ENCODE data around the gene SORT1. TPM values are rescaled to one million over a fixed set of nuclear protein-coding genes. Genes with fewer than 3 reads are reported as not detected.
A peak's percentile ranks its signal among the peaks of the same experiment; 100 is the strongest.

Gene SORT1
- total and polyA plus RNA-seq, 2 of the 13 experiments (the other 11 are each of a cell fraction or from before 2014, with no cell fraction given): 32.4 to 93.0 TPM

DNA sequence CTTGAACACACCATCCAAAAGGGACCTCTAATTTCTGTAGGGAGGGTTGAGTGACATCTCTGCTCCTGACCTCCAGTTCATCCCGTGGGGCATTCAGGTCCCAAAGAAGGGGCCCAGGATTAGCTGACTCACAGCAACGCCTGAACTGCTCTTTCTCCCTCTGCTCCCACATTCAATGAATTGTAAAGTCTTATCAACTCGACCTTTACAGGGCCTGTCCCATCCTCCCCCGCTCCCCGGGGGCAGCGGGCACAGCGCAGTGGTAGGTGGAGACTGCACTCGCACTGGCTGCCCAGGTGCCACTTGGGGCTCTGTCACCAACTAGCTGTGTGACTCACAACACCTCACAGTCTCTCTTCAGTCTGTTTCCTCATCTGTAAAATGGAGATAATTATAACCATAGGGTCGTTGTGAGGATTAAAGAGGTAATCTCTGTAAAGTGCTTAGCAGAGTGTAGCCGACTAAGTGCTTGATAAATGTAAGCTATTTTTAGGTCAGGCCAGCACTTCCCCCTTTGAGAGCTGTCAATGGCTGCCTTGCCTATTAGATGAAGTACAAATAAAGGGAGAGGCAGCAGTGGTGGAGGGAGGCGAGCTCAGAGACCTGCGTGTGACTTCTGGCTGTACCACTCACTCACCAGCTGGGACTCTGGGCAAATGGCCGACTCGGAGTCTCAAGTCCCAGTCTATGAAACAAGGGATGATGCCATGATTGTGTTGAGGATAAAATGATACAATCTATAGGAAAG, 90.3 kb downstream of the SORT1 start:
- ATAC-seq: peak; percentile 28
- intact Hi-C loops (cut with micrococcal nuclease; ENCODE audit: unreplicated experiment) (no loop called here), in situ Hi-C loops (cut with HindIII; ENCODE audit: extremely low pct_ligation_motif_present, low pct_unique_long_range_greater_than_20kb) (no loop called here)
- Histone ChIP-seq H3K9me3 (ENCODE audit: low read length) (no peaks in the 10 kb centered on the region), H3K27ac (ENCODE audit: extremely low read length, insufficient read depth, low read length) (peak overlapping the region; percentile 24), H3K36me3 (replicated peaks in 1 of 2; ENCODE audit: control insufficient read depth in 1 of 2, insufficient read depth in 2 of 2, low read length in 2 of 2) (peaks cover 0 to 5% of the 10 kb centered on the region in 2 experiments; a peak in 1 of 5 replicates), H3K4me3 (replicated peaks in 1 of 3; ENCODE audit: insufficient read depth in 1 of 3, low read depth in 2 of 3, low read length in 3 of 3) (peak overlapping the region in 2 of 3 experiments; percentile 36 to 62; a peak in 3 of 6 replicates), H4K20me1 (ENCODE audit: insufficient read depth, low read length) (no peaks in the 10 kb centered on the region), H2AFZ (ENCODE audit: low read length) (no peak overlapping the region), H3K9ac (ENCODE audit: insufficient read depth, low read depth, low read length) (peak overlapping the region; percentile 49; the same call in 1 of the 2 replicates), H3K4me2 (ENCODE audit: low read depth, low read length) (peak overlapping the region; percentile 68), H3K27me3 (ENCODE audit: control insufficient read depth in 1 of 2, insufficient read depth in 2 of 2, low read length in 2 of 2) (no peaks in the 10 kb centered on the region), H3K79me2 (ENCODE audit: insufficient read depth, low read length) (no peaks in the 10 kb centered on the region), H3K4me1 (ENCODE audit: insufficient read depth, low read length) (peaks cover 87% of the 10 kb centered on the region)
- FAIRE-seq: no peak
- no TSS peak for BruUV-seq (replicated peaks)
- WGBS (ENCODE audit: low lambda C conversion rate): 52% methylated on average over 14 of the region's 14 CpGs
- peak; percentile 34 for DNase-seq (ENCODE audit: low spot score)
- ChIA-PET CTCF (ENCODE audit: low intra/inter-chr PET ratio, low total read pairs) (no interaction called here), POLR2A (interaction anchor here (0.9 to 2.9 kb wide), 7 partner anchors 8 to 91 kb away, joined by 3 to 21 read pairs (median 5); partner anchors contain the start of genes PSRC1 and SORT1)
- peak; percentile 6; the same call in 1 of the 2 replicates for TF ChIP-seq SAP130 (CRISPR knock-in tag; IDR thresholded peaks at IDR 0.05; ENCODE audit: low read depth)
- TF ChIP-seq, protein P1, sequence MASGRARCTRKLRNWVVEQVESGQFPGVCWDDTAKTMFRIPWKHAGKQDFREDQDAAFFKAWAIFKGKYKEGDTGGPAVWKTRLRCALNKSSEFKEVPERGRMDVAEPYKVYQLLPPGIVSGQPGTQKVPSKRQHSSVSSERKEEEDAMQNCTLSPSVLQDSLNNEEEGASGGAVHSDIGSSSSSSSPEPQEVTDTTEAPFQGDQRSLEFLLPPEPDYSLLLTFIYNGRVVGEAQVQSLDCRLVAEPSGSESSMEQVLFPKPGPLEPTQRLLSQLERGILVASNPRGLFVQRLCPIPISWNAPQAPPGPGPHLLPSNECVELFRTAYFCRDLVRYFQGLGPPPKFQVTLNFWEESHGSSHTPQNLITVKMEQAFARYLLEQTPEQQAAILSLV (CRISPR knock-in tag; IDR thresholded peaks at IDR 0.05; ENCODE audit: borderline replicate concordance): 0 out of 2 replicates have a peak, but pooled peaks have one; percentile 39
- 0 out of 2 replicates have a peak, but pooled peaks have one; percentile 17 for TF ChIP-seq NR2F6 (IDR thresholded peaks at IDR 0.05)
- TF ChIP-seq NR2F6 (CRISPR knock-in tag; IDR thresholded peaks at IDR 0.05): no peak
- no peak for TF ChIP-seq ZNF451 (CRISPR knock-in tag; IDR thresholded peaks at IDR 0.05)
- no peak for TF ChIP-seq ZNF496 (CRISPR knock-in tag; IDR thresholded peaks at IDR 0.05; ENCODE audit: insufficient replicate concordance)
- peak; percentile 85 for TF ChIP-seq HNRNPL (IDR thresholded peaks at IDR 0.05; ENCODE audit: low read depth, low read length)
- 0 out of 2 replicates have a peak, but pooled peaks have one; percentile 1 for TF ChIP-seq SP5 (CRISPR knock-in tag; IDR thresholded peaks at IDR 0.05; ENCODE audit: borderline replicate concordance, low read depth)
- TF ChIP-seq SOX6 (IDR thresholded peaks at IDR 0.05): no peak
- 0 out of 2 replicates have a peak, but pooled peaks have one; percentile 7 for TF ChIP-seq SOX6 (CRISPR knock-in tag; IDR thresholded peaks at IDR 0.05)
- peak; percentile 3; the same call in 1 of the 2 replicates for TF ChIP-seq MYC (CRISPR knock-in tag; IDR thresholded peaks at IDR 0.05; ENCODE audit: borderline replicate concordance)
- TF ChIP-seq, protein P2, sequence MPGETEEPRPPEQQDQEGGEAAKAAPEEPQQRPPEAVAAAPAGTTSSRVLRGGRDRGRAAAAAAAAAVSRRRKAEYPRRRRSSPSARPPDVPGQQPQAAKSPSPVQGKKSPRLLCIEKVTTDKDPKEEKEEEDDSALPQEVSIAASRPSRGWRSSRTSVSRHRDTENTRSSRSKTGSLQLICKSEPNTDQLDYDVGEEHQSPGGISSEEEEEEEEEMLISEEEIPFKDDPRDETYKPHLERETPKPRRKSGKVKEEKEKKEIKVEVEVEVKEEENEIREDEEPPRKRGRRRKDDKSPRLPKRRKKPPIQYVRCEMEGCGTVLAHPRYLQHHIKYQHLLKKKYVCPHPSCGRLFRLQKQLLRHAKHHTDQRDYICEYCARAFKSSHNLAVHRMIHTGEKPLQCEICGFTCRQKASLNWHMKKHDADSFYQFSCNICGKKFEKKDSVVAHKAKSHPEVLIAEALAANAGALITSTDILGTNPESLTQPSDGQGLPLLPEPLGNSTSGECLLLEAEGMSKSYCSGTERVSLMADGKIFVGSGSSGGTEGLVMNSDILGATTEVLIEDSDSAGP (CRISPR knock-in tag; IDR thresholded peaks at IDR 0.05; ENCODE audit: borderline replicate concordance): peak; percentile 33; the same call in 1 of the 2 replicates
- TF ChIP-seq HMG20A (CRISPR knock-in tag; IDR thresholded peaks at IDR 0.05; ENCODE audit: borderline replicate concordance): 0 out of 2 replicates have a peak, but pooled peaks have one; percentile 4
- TF ChIP-seq FOXM1 (CRISPR knock-in tag; IDR thresholded peaks at IDR 0.05): no peak
- peak; percentile 17 for TF ChIP-seq HNRNPLL (IDR thresholded peaks at IDR 0.05; ENCODE audit: low read depth, low read length, poor library complexity, severe bottlenecking)
- peak; percentile 30; the same call in 1 of the 2 replicates for TF ChIP-seq ZFX (CRISPR knock-in tag; IDR thresholded peaks at IDR 0.05; ENCODE audit: low read depth)
- TF ChIP-seq, protein P3, sequence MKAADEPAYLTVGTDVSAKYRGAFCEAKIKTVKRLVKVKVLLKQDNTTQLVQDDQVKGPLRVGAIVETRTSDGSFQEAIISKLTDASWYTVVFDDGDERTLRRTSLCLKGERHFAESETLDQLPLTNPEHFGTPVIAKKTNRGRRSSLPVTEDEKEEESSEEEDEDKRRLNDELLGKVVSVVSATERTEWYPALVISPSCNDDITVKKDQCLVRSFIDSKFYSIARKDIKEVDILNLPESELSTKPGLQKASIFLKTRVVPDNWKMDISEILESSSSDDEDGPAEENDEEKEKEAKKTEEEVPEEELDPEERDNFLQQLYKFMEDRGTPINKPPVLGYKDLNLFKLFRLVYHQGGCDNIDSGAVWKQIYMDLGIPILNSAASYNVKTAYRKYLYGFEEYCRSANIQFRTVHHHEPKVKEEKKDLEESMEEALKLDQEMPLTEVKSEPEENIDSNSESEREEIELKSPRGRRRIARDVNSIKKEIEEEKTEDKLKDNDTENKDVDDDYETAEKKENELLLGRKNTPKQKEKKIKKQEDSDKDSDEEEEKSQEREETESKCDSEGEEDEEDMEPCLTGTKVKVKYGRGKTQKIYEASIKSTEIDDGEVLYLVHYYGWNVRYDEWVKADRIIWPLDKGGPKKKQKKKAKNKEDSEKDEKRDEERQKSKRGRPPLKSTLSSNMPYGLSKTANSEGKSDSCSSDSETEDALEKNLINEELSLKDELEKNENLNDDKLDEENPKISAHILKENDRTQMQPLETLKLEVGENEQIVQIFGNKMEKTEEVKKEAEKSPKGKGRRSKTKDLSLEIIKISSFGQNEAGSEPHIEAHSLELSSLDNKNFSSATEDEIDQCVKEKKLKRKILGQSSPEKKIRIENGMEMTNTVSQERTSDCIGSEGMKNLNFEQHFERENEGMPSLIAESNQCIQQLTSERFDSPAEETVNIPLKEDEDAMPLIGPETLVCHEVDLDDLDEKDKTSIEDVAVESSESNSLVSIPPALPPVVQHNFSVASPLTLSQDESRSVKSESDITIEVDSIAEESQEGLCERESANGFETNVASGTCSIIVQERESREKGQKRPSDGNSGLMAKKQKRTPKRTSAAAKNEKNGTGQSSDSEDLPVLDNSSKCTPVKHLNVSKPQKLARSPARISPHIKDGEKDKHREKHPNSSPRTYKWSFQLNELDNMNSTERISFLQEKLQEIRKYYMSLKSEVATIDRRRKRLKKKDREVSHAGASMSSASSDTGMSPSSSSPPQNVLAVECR (CRISPR knock-in tag; IDR thresholded peaks at IDR 0.05; ENCODE audit: borderline replicate concordance): 0 out of 2 replicates have a peak, but pooled peaks have one; percentile 13
